IMR-90 (cell line): ENCODE data around the gene CCDC170. TPM values are rescaled to one million over a fixed set of nuclear protein-coding genes. Genes with fewer than 3 reads are reported as not detected.

Experiments used
- ATAC-seq: fragments of 200-7000 bp; cut with Tn5 transposase; 2 replicates; pipeline ENCODE4 v1.9.1; 2020; ENCODE audit warnings: low read depth, mild to moderate bottlenecking, moderate library complexity
- BruUV-seq: library from RNA; stranded (reverse); fragments of 400-500 nt; replicated peaks from 2 replicates; lab custom pipeline; 2021; lab: Mats Ljungman, UMichigan
- CTCF ChIA-PET: fragments of 300-600 bp; formaldehyde crosslinking; extraction: SDS; loops from one replicate; lab custom pipeline; 2021; ENCODE audit warnings: antibody characterized with exemption; lab: Yijun Ruan, JAX
- POLR2A ChIA-PET: fragments of 300-600 bp; sonication (Branson Sonifier 250); formaldehyde crosslinking; loops from one replicate; lab custom pipeline; 2022; ENCODE audit warnings: antibody characterized with exemption; ENCODE audit not compliant: unreplicated experiment; lab: Charles Lee
- DNase-seq: peaks from one replicate; pipeline ENCODE4 v3.0.0; 2013
- H2AFZ ChIP-seq: replicated peaks from 2 replicates; pipeline ENCODE3; 2013; ENCODE audit warnings: low read length, mild to moderate bottlenecking; ENCODE audit not compliant: poor library complexity
- H2AK5ac ChIP-seq: 2 replicates; pipeline ENCODE4 v1.6.1; 2013; ENCODE audit warnings: low read depth, low read length, inconsistent platforms
- H2AK9ac ChIP-seq: replicated peaks from 2 replicates; pipeline ENCODE3; 2013; ENCODE audit warnings: mild to moderate bottlenecking, low read depth, low read length, moderate library complexity; ENCODE audit not compliant: poor library complexity
- H2BK120ac ChIP-seq: 2 replicates; pipeline ENCODE4 v1.6.1; 2013; ENCODE audit warnings: low read depth, low read length, inconsistent platforms
- H2BK15ac ChIP-seq: 3 replicates; pipeline ENCODE4 v1.6.1; 2013; ENCODE audit warnings: low read depth, low read length, inconsistent platforms
- H2BK20ac ChIP-seq: 2 replicates; pipeline ENCODE4 v1.6.1; 2013; ENCODE audit warnings: low read depth, mild to moderate bottlenecking, inconsistent platforms, low read length, moderate library complexity
- H2BK5ac ChIP-seq: 2 replicates; pipeline ENCODE4 v1.6.1; 2013; ENCODE audit warnings: mild to moderate bottlenecking, low read depth, low read length, inconsistent platforms; ENCODE audit not compliant: poor library complexity, severe bottlenecking
- H3K14ac ChIP-seq: replicated peaks from 2 replicates; pipeline ENCODE4 v1.6.1; 2013; ENCODE audit warnings: low read depth, low read length, inconsistent platforms
- H3K18ac ChIP-seq: 2 replicates; pipeline ENCODE4 v1.6.1; 2013; ENCODE audit warnings: low read depth, low read length, control low read depth
- H3K23ac ChIP-seq: 2 replicates; pipeline ENCODE4 v1.6.1; 2013; ENCODE audit warnings: low read depth, low read length, inconsistent platforms
- H3K27ac ChIP-seq: 2 replicates; pipeline ENCODE4 v1.5.1; 2013; ENCODE audit warnings: mild to moderate bottlenecking, control low read depth, low read length; ENCODE audit not compliant: insufficient read depth
- H3K27me3 ChIP-seq: 2 replicates; pipeline ENCODE4 v1.6.1; 2013; ENCODE audit warnings: low read length; ENCODE audit not compliant: control insufficient read depth, insufficient read depth
- H3K36me3 ChIP-seq: 2 replicates; pipeline ENCODE4 v1.6.1; 2013; ENCODE audit warnings: low read length, mixed read lengths; ENCODE audit not compliant: control insufficient read depth, insufficient read depth
- H3K4ac ChIP-seq: 2 replicates; pipeline ENCODE4 v1.6.1; 2013; ENCODE audit warnings: low read depth, low read length, inconsistent platforms
- H3K4me1 ChIP-seq: 2 replicates; pipeline ENCODE4 v1.6.1; 2013; ENCODE audit warnings: low read length, mixed read lengths; ENCODE audit not compliant: control insufficient read depth, insufficient read depth
- H3K4me2 ChIP-seq: 2 replicates; pipeline ENCODE4 v1.6.1; 2013; ENCODE audit warnings: low read depth, mild to moderate bottlenecking, control low read depth, low read length, moderate library complexity
- H3K4me3 ChIP-seq: 2 replicates; pipeline ENCODE4 v1.5.1; 2013; ENCODE audit warnings: low read depth, mild to moderate bottlenecking, control low read depth, low read length, moderate library complexity; ENCODE audit not compliant: insufficient read depth
- H3K56ac ChIP-seq: 2 replicates; pipeline ENCODE4 v1.6.1; 2013; ENCODE audit warnings: low read length, inconsistent platforms; ENCODE audit not compliant: insufficient read depth; ENCODE audit errors: extremely low read depth
- H3K79me1 ChIP-seq, 2 experiments: 2 replicates each; pipeline ENCODE4 v1.6.1; 2013; ENCODE audit warnings: low read length in 2 of 2, inconsistent platforms in 1 of 2, low read depth in 1 of 2
- H3K9ac ChIP-seq: 2 replicates; pipeline ENCODE4 v1.6.1; 2013; ENCODE audit warnings: low read depth, low read length, control low read depth
- H3K9me1 ChIP-seq: 2 replicates; pipeline ENCODE4 v1.6.1; 2013; ENCODE audit warnings: low read length, inconsistent platforms; ENCODE audit not compliant: insufficient read depth
- H3K9me3 ChIP-seq: 2 replicates; pipeline ENCODE4 v1.6.1; 2013; ENCODE audit warnings: low read length; ENCODE audit not compliant: control insufficient read depth, insufficient read depth
- H4K20me1 ChIP-seq: 2 replicates; pipeline ENCODE4 v1.6.1; 2013; ENCODE audit warnings: low read length, inconsistent platforms; ENCODE audit not compliant: insufficient read depth
- H4K5ac ChIP-seq: 2 replicates; pipeline ENCODE4 v1.6.1; 2013; ENCODE audit warnings: mild to moderate bottlenecking, low read depth, low read length, control low read depth
- H4K8ac ChIP-seq, 2 experiments: 2 replicates each; pipeline ENCODE4 v1.6.1; 2013; ENCODE audit warnings: low read depth in 2 of 2, low read length in 2 of 2, control low read depth in 1 of 2, inconsistent platforms in 1 of 2
- H4K91ac ChIP-seq: 2 replicates; pipeline ENCODE4 v1.6.1; 2013; ENCODE audit warnings: low read depth, low read length, inconsistent platforms; ENCODE audit not compliant: insufficient read depth
- BHLHE40 ChIP-seq: fragments of 150-350 bp; IDR thresholded peaks from 2 replicates; pipeline ENCODE4 v1.6.1; 2016; ENCODE audit warnings: mild to moderate bottlenecking, low read depth, low read length
- CEBPB ChIP-seq: IDR thresholded peaks from 2 replicates; pipeline ENCODE4 v1.6.1; 2012; ENCODE audit warnings: low read depth, low read length, improper control_type of control experiment
- CHD1 ChIP-seq: IDR thresholded peaks from 2 replicates; pipeline ENCODE4 v1.6.1; 2012; ENCODE audit warnings: low read depth, low read length, improper control_type of control experiment
- CTCF ChIP-seq: conservative IDR thresholded peaks from 2 replicates; pipeline ENCODE4 v1.5.1; 2012; ENCODE audit warnings: mild to moderate bottlenecking, low read depth, low read length, improper control_type of control experiment
- ELK1 ChIP-seq: fragments of 150-350 bp; IDR thresholded peaks from 2 replicates; pipeline ENCODE4 v1.6.1; 2016; ENCODE audit warnings: low read depth, mild to moderate bottlenecking, low read length, moderate library complexity, borderline replicate concordance
- FOS ChIP-seq: fragments of 150-350 bp; IDR thresholded peaks from 2 replicates; pipeline ENCODE4 v1.6.1; 2016; ENCODE audit warnings: low read depth, low read length
- MAFK ChIP-seq: IDR thresholded peaks from 2 replicates; pipeline ENCODE4 v1.6.1; 2012; ENCODE audit warnings: low read depth, low read length, improper control_type of control experiment
- MAZ ChIP-seq: IDR thresholded peaks from 2 replicates; pipeline ENCODE4 v1.6.1; 2012; ENCODE audit warnings: low read depth, mild to moderate bottlenecking, low read length, improper control_type of control experiment, moderate library complexity, borderline replicate concordance
- MXI1 ChIP-seq: IDR thresholded peaks from 2 replicates; pipeline ENCODE4 v1.6.1; 2012; ENCODE audit warnings: low read depth, mild to moderate bottlenecking, low read length, moderate library complexity, borderline replicate concordance
- NFE2L2 ChIP-seq: fragments of 150-350 bp; IDR thresholded peaks from 2 replicates; pipeline ENCODE4 v1.6.1; 2016; ENCODE audit warnings: low read depth, mild to moderate bottlenecking, low read length
- POLR2A ChIP-seq: IDR thresholded peaks from 2 replicates; pipeline ENCODE4 v1.6.1; 2012; ENCODE audit warnings: mild to moderate bottlenecking, low read depth, low read length
- RAD21 ChIP-seq: IDR thresholded peaks from 2 replicates; pipeline ENCODE4 v1.6.1; 2012; ENCODE audit warnings: low read length, improper control_type of control experiment
- RCOR1 ChIP-seq: IDR thresholded peaks from 2 replicates; pipeline ENCODE4 v1.6.1; 2012; ENCODE audit warnings: mild to moderate bottlenecking, low read length, improper control_type of control experiment; ENCODE audit not compliant: insufficient replicate concordance
- RFX5 ChIP-seq: IDR thresholded peaks from 2 replicates; pipeline ENCODE4 v1.8.0; 2012; ENCODE audit warnings: low read depth, mild to moderate bottlenecking, low read length, moderate library complexity
- SMC3 ChIP-seq: fragments of 150-350 bp; IDR thresholded peaks from 2 replicates; pipeline ENCODE4 v1.6.1; 2016; ENCODE audit warnings: low read depth, mild to moderate bottlenecking, antibody characterized with exemption, low read length, moderate library complexity
- WGBS, 2 experiments: methylation state at CpG; one replicate each; pipeline versions ENCODE4 v1.1.5 to v1.1.7; 2013; ENCODE audit warnings: missing lambda C conversion rate in 2 of 2; ENCODE audit not compliant: insufficient read length in 1 of 2; ENCODE audit errors: extremely low coverage in 2 of 2; 5-methylcytosine and 5-hydroxymethylcytosine counted together
- dilution Hi-C: fragments of 300-500 bp; cut with HindIII; formaldehyde crosslinking; loops from one replicate; pipeline ENCODE4 v1.14.3; 2018; ENCODE audit warnings: low sequenced_read_pairs; ENCODE audit not compliant: unreplicated experiment
- in situ Hi-C: fragments of 300-500 bp; cut with MboI; formaldehyde crosslinking; loops from 3 replicates; pipeline ENCODE4 v1.14.3; 2019; ENCODE audit warnings: low sequenced_read_pairs, inconsistent platforms, mixed read lengths
- intact Hi-C: fragments of 100-400 bp; cut with micrococcal nuclease; formaldehyde crosslinking; loops from 2 replicates; pipeline ENCODE4 v1.10.0; 2022
- polyA plus RNA-seq, 3 experiments: library from polyadenylated mRNA; depleted of rRNA; stranded (reverse); fragments of >200 nt; gene quantifications; 2 replicates each; pipeline ENCODE4 v1.2.3, GENCODE V29; 2012; ENCODE audit warnings: low replicate concordance in 1 of 3
- total RNA-seq: library from RNA; depleted of rRNA; stranded (reverse); fragments of >200 nt; gene quantifications from 2 replicates; pipeline ENCODE4 v1.2.3, GENCODE V29; 2012
- TF ChIP-seq, protein P1 (sequence below): fragments of 150-350 bp; IDR thresholded peaks from 2 replicates; pipeline ENCODE4 v1.6.1; 2017; ENCODE audit warnings: mild to moderate bottlenecking, antibody characterized with exemption, low read length, low read depth

The CCDC170 gene
- total and polyA plus RNA-seq, 2 of the 4 experiments (the other 2 are of a cell fraction): 0.12 to 0.54 TPM

DNA sequence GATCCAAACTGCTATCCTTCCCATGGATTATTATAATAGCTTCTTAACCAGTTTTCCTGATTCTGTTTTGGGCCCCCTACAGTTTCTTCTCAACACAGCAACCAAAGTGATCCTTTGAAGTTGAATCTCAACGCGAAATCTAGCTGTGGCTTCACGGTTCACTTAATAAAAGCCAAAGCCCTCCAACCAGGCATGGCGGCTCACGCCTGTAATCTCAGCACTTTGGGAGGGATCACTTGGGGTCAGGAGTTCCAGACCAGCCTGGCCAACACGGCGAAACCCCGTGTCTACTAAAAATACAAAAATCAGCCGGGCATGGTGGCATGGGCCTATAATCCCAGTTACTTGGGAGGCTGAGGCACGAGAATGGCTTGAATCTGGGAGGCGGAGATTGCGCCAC lies 45.2 kb upstream of the CCDC170 start:
- H2BK15ac ChIP-seq: no peak overlapping the region
- peaks cover 23 to 42% of the 10 kb centered on the region in 2 experiments for H3K79me1 ChIP-seq
- no TSS peak for BruUV-seq
- H3K4me1 ChIP-seq: peaks cover 4% of the 10 kb centered on the region
- no peaks in the 10 kb centered on the region for H3K27me3 ChIP-seq
- no peaks in the 10 kb centered on the region for H3K9me3 ChIP-seq
- H2BK20ac ChIP-seq: no peak overlapping the region
- no peak overlapping the region for H3K56ac ChIP-seq
- no peak overlapping the region for H2AFZ ChIP-seq
- ATAC-seq (no peak), DNase-seq (no peak)
- H4K91ac ChIP-seq: no peak overlapping the region
- no peak overlapping the region for H4K8ac ChIP-seq
- H2BK120ac ChIP-seq: no peak overlapping the region
- H2AK5ac ChIP-seq: no peak overlapping the region
- ChIA-PET CTCF (no interaction called here), POLR2A (no interaction called here)
- no peak overlapping the region for H2AK9ac ChIP-seq
- peaks cover 2% of the 10 kb centered on the region; the same call in 1 of the 2 replicates for H4K20me1 ChIP-seq
- H3K4me3 ChIP-seq: no peak overlapping the region
- dilution Hi-C loops: no loop called here
- H2BK5ac ChIP-seq: no peak overlapping the region
- TF ChIP-seq SMC3 (no peak), RFX5 (no peak), MAZ (no peak), BHLHE40 (no peak), MAFK (no peak), MXI1 (no peak), ELK1 (no peak), CHD1 (no peak), RAD21 (no peak), CTCF (no peak), POLR2A (no peak), CEBPB (no peak), RCOR1 (no peak), FOS (no peak), NFE2L2 (no peak)
- TF ChIP-seq, protein P1, sequence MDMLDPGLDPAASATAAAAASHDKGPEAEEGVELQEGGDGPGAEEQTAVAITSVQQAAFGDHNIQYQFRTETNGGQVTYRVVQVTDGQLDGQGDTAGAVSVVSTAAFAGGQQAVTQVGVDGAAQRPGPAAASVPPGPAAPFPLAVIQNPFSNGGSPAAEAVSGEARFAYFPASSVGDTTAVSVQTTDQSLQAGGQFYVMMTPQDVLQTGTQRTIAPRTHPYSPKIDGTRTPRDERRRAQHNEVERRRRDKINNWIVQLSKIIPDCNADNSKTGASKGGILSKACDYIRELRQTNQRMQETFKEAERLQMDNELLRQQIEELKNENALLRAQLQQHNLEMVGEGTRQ: no peak
- no peak overlapping the region for H3K4me2 ChIP-seq
- no peak overlapping the region for H3K4ac ChIP-seq
- H3K27ac ChIP-seq: no peak overlapping the region
- intact Hi-C loops: loop anchor here (10.0 kb wide), 1 partner anchor 676 kb away; no protein-coding TSS in a partner anchor
- H3K18ac ChIP-seq: no peak overlapping the region
- H3K36me3 ChIP-seq: peaks cover 2% of the 10 kb centered on the region
- H4K5ac ChIP-seq: no peak overlapping the region
- in situ Hi-C loops: loop anchor here (25.0 kb wide), 1 partner anchor 689 kb away; no protein-coding TSS in a partner anchor
- H3K14ac ChIP-seq: no peak overlapping the region
- H3K23ac ChIP-seq: no peak overlapping the region
- H3K9ac ChIP-seq: no peak overlapping the region
- H3K9me1 ChIP-seq: peaks cover 6% of the 10 kb centered on the region; the same call in 1 of the 2 replicates
- WGBS, 2 experiments: 100% methylated on average over 4 of the region's 12 CpGs; no CpG with 5 or more reads in 1 of the 2 experiments
